Activated naive CD8-positive, alpha-beta T cell (primary cell): ENCODE results near the gene KRTAP10-2.
A peak's percentile ranks its signal among the peaks of the same experiment; 100 is the strongest.
"Not testable (repeated sequence)": the region's sequence is repeated elsewhere in the genome, so short reads cannot be mapped to it uniquely, and the experiment has no call there.

ENCODE experiments used
- H3K27ac Mint-ChIP-seq: one replicate; pipeline ENCODE4 v1.8.0; 2021; ENCODE audit warnings: mixed read lengths
- H3K27me3 Mint-ChIP-seq: one replicate; pipeline ENCODE4 v1.8.0; 2021; ENCODE audit warnings: mixed read lengths
- H3K36me3 Mint-ChIP-seq: one replicate; pipeline ENCODE4 v1.8.0; 2021; ENCODE audit warnings: mixed read lengths
- H3K4me1 Mint-ChIP-seq: one replicate; pipeline ENCODE4 v1.8.0; 2021; ENCODE audit warnings: low read depth, mixed read lengths
- H3K4me3 Mint-ChIP-seq: one replicate; pipeline ENCODE4 v1.8.0; 2021; ENCODE audit warnings: mild to moderate bottlenecking, mixed read lengths
- H3K9me3 Mint-ChIP-seq: one replicate; pipeline ENCODE4 v1.8.0; 2021; ENCODE audit warnings: low read depth, mixed read lengths

Gene KRTAP10-2

DNA sequence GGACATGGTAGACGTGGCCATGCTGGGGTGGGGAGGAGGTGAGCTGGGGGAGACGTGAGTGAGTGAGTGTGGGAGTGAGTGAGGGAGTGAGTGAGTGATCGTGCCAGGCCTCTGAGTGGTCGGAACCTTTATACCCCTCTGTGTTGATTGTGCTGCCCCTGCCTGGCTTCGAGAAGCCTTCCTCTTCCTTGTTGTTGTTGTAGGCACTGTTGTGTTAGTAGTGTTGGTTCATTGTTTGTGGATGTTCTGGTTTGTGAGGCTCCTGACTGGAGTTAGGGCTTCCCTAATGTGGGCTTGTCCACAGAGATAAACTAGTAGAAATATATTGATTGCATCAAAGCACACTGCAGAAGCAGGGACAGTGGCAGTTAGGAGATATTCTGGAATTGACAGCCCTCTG is 7.4 kb upstream of the KRTAP10-2 start, which contains the start of gene KRTAP10-3:
TSS of gene KRTAP10-3 (minus strand) at position 101 of the 400 bp plus-strand sequence. CDS start at position 21, 80 bp downstream.
- no peaks in the 10 kb centered on the region for H3K4me1 Mint-ChIP-seq
- H3K27ac Mint-ChIP-seq = no peak within 1 kb of the TSS
- H3K36me3 Mint-ChIP-seq = peaks cover 8% of the 10 kb centered on the region
- peaks cover 11% of the 10 kb centered on the region for H3K9me3 Mint-ChIP-seq
- no peak within 1 kb of the TSS for H3K4me3 Mint-ChIP-seq
- H3K27me3 Mint-ChIP-seq = no peaks in the 10 kb centered on the region

DNA sequence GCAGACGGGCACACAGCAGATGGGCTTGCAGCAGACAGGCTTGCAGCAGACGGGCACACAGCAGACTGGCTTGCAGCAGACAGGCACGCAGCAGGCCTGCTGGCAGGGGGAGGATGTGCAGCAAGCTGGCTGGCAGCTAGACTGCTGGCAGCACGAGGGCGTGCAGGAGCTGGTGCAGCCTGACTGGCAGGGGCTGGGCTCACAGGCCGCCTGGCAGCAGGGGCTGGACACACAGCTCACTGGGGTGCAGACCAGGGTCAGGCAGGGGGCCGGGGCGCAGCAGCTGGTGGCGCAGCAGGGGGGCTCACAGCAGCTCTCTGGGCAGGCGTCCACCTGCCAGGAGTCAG is 7.0 kb upstream of the KRTAP10-2 start:
- H3K9me3 Mint-ChIP-seq = peaks cover 13% of the 10 kb centered on the region
- H3K4me3 Mint-ChIP-seq, H3K27me3 Mint-ChIP-seq, H3K4me1 Mint-ChIP-seq, H3K27ac Mint-ChIP-seq: not testable (repeated sequence)
- peaks cover 10% of the 10 kb centered on the region for H3K36me3 Mint-ChIP-seq

DNA sequence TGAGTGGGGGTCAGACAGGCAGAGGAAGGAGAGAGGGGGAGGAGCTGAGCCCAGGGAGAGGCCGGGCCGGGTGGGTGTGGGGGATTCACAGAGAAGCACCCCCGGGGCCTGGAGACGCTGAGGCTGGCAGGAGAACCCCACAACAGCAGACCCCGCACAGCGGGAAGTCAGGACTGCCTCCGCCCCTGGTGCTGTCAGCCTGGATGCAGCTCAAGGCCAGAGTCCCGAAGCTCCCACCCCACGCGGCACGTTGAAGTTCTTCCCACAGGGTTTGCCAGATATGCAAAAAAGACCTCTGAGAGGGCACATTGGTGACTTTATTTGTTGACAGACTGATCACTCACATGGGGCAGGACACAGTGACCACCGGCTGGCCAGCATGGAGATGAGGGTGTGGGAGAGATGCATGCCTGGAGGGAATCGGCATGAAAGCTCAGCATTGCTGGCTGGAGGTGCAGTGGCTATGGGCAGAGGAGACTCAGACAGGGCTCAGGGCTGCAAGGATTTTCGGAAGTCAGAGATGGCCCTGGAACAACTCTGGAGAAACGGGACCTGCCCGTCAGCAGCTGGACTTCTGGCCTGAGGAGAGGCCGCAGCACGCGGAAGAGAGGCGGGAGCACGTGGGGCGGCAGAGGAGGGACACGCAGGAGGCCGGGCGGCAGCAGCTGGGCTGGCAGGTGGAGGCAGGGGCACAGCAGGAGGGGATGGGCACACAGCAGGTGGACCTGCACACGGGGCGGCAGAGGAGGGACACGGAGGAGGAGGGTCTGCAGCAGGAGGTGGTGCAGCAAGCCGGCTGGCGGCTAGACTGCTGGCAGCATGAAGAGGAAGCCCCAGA is 6.4 kb upstream of the KRTAP10-2 start:
- no peak overlapping the region for H3K27ac Mint-ChIP-seq
- H3K27me3 Mint-ChIP-seq = no peaks in the 10 kb centered on the region
- peaks cover 12% of the 10 kb centered on the region for H3K36me3 Mint-ChIP-seq
- no peak overlapping the region for H3K4me3 Mint-ChIP-seq
- peaks cover 14% of the 10 kb centered on the region for H3K9me3 Mint-ChIP-seq
- no peaks in the 10 kb centered on the region for H3K4me1 Mint-ChIP-seq

DNA sequence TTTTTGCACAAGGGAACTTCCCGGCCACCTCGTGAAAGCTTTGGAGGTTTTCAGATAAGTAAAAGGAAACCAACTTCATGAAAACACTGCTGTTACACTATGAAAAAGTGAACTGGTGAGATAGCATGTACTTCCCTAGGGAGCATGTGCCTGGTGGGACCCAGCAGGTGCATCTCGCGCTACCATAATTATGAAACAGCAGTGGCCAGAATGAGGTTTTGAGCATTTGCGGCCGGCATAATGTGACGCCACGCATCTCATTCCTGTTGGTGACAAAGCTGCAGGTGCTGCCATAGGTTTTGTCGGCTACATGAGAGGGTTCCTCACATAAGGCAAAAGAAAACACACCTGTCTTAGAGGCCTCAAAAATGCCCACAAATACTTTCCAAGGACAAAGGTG is 5.6 kb upstream of the KRTAP10-2 start:
- H3K9me3 Mint-ChIP-seq = peaks cover 14% of the 10 kb centered on the region
- H3K4me3 Mint-ChIP-seq = no peak overlapping the region
- H3K27ac Mint-ChIP-seq = no peak overlapping the region
- no peaks in the 10 kb centered on the region for H3K4me1 Mint-ChIP-seq
- H3K27me3 Mint-ChIP-seq = no peaks in the 10 kb centered on the region
- peaks cover 12% of the 10 kb centered on the region for H3K36me3 Mint-ChIP-seq

DNA sequence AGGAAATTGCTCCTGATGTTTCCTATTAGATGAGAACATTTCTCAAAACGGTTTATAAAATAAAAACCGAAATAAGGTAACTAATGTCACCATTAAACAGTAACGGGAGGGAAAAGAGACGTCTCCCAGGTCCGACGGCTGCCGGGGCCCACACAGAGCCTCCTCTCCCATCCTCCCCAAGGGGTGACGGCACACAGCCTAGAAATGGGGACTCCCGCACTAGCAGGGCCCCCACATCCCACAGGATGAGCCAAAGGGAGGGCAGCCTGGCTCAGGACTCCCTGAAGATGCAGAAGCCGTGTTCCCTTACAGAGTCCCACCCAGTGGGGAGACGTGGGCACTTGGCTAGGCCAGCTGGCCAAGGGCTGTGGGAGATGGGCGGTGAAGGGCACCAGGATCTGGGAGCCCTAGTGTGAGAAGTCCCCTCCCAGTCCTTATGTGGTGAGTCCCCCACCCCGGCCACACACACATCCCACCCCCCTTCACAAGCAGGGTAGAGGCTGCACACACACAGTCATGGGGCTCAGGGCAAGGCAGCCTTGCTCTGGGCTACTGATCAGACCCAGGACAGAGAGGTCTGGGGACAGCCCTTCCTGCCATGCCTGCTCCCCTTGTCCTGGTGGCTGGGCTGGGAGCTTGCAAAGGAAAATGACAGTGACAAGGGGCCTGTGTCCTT is 4.0 kb upstream of the KRTAP10-2 start:
- no peak overlapping the region for H3K27ac Mint-ChIP-seq
- no peaks in the 10 kb centered on the region for H3K27me3 Mint-ChIP-seq
- H3K4me1 Mint-ChIP-seq = peaks cover 3% of the 10 kb centered on the region
- H3K9me3 Mint-ChIP-seq = peaks cover 9% of the 10 kb centered on the region
- peaks cover 9% of the 10 kb centered on the region for H3K36me3 Mint-ChIP-seq
- H3K4me3 Mint-ChIP-seq = no peak overlapping the region

DNA sequence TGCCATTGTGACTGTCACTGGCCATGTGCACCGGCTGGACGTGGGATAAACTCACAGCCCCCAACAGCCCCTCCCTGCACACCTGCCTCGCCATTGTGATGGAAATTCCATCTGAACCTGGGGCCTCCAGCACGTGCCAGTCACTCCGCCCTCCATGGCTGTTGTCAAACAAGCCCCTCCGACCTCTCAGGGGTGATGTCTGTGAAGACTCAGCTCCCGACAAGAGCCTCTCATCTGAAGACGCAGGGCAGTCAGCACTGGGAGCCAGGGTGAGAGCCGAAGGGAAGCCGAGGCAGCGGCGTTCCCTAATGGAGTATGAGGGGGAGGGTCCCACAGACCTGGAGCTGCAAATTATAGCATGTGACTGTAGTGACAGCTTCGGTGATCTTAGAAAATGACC is 1.4 kb upstream of the KRTAP10-2 start:
- H3K27ac Mint-ChIP-seq = no peak overlapping the region

DNA sequence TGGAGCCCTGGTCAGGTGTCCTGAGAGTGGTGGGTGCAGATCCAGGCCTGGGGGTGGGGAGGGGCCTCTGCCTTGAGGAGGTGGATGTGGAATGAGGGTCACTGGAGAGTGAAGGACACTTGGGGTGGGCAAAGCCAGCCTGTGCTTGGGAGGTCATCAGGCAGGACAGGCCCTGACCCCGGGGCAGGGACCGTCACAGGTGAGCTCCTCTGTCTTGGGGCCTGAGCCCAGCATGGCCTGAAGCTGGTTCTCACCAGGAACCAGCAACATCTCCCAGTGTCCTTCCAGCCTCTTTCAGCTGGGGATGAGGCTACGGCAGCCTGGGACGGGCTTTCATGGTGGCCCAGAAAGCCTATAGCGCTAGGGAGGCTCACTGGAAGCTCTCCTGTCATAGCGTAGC is 831 bp upstream of the KRTAP10-2 start:
- Mint-ChIP-seq H3K4me1 (peaks cover 27% of the 10 kb centered on the region), H3K27me3 (no peaks in the 10 kb centered on the region), H3K9me3 (peaks cover 12% of the 10 kb centered on the region), H3K36me3 (peaks cover 11% of the 10 kb centered on the region), H3K27ac (no peak overlapping the region), H3K4me3 (no peak overlapping the region)

More for the DNA sequence above, 1.4 kb upstream of the KRTAP10-2 start:
- peaks cover 22% of the 10 kb centered on the region for H3K4me1 Mint-ChIP-seq
- H3K9me3 Mint-ChIP-seq = peaks cover 8% of the 10 kb centered on the region
- no peak overlapping the region for H3K4me3 Mint-ChIP-seq
- H3K27me3 Mint-ChIP-seq = no peaks in the 10 kb centered on the region
- peaks cover 9% of the 10 kb centered on the region for H3K36me3 Mint-ChIP-seq

DNA sequence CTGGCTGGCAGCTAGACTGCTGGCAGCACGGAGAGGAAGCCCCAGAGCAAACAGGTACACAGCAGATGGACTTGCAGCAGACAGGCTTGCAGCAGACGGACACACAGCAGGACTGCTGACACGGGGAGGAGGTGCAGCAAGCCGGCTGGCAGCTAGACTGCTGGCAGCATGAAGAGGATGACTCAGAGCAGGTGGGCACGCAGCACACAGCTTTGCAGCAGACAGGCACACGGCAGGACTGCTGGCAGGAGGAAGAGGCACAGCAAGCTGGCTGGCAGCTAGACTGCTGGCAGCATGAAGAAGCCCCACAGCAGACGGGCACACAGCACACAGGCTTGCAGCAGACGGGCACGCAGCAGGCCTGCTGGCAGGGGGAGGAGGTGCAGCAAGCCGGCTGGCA is 498 bp downstream of the KRTAP10-2 start:
- Mint-ChIP-seq H3K9me3 (peaks cover 19% of the 10 kb centered on the region), H3K27me3 (no peaks in the 10 kb centered on the region), H3K27ac (no peak overlapping the region), H3K36me3 (peaks cover 15% of the 10 kb centered on the region), H3K4me1 (peaks cover 33% of the 10 kb centered on the region), H3K4me3 (no peak overlapping the region)

DNA sequence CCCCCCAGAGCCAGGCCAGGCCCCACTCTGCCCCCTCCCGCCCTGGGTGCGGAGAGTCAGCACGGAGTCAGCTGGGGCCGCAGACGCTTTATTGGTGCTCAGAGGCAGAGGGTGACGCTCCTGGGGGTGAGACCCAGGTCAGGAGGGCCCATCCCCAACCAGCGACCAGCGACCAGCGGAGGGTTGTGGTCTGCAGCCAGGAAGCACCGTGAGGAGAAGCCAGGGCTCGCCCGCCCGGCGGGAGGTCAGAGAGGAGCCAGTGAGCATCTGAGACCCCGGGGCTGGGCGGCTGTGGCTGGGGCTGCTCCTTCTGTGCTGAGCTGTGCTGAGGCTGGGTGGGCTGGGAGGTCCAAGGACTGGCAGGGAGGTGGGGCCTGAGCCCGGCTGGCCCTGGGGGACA is 1.0 kb downstream of the KRTAP10-2 start:
- H3K4me3 Mint-ChIP-seq, H3K27ac Mint-ChIP-seq: not testable (repeated sequence)
- H3K36me3 Mint-ChIP-seq = peaks cover 20% of the 10 kb centered on the region

DNA sequence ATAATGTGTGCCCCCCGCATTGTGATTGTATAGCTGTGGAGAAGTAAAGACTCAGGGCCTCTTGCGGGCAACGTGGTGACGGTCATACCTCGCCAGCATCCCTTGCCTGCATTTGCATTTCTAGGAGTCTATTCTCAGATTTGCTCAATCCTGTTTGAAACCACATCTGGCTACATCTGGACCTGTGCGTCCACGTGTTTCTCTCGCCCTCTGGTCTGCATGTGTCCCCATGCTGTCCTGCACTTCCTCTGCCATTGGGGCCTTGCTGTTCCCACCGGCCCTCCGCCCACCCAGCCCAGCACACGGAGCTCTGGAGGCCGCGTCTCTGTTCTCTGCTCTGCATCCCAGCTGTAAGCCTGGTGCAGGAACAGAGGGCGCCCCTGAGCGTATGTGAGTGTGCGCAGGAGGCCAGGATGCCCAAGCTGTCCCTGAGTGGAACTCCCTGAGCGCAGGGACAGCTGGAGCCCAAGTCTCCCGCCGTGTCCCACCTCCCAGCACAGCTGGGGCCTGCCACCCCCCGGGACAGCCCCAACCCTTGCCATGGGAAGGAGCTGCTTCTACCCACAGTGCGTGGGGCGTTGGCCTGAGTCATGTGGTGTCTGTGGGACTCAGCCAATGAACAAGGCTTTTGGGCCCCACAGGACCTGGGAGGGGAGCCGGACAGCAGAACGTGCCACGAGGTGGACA is 1.6 kb downstream of the KRTAP10-2 start:
- H3K4me1 Mint-ChIP-seq = peaks cover 33% of the 10 kb centered on the region
- H3K27me3 Mint-ChIP-seq = no peaks in the 10 kb centered on the region
- peaks cover 24% of the 10 kb centered on the region for H3K9me3 Mint-ChIP-seq
- H3K4me3 Mint-ChIP-seq = no peak overlapping the region
- no peak overlapping the region for H3K27ac Mint-ChIP-seq
- peaks cover 20% of the 10 kb centered on the region for H3K36me3 Mint-ChIP-seq

More for the DNA sequence above, 1.0 kb downstream of the KRTAP10-2 start:
- H3K27me3 Mint-ChIP-seq = not testable (repeated sequence)
- Mint-ChIP-seq H3K9me3 (peaks cover 24% of the 10 kb centered on the region), H3K4me1 (peaks cover 33% of the 10 kb centered on the region)

DNA sequence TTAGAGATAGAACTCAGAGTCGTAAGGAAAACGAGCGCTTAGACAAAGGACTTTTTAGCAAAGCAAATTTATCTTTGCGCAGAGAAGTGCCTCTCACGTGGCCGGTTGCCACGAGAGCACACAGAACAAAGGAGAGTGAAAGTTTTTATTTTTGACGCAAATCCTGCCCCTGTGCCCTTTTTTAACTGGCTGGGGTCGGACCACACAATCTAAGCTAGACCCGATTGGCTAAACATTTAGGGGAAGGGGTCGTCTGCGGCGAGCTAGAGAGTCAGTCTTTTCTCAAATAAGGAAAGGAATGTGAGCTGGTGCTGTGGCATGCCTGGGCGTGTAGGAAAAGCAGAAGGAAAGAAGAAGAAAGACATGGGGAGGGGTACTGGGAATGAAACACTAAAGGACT is 2.4 kb downstream of the KRTAP10-2 start:
- Mint-ChIP-seq H3K27ac (no peak overlapping the region), H3K4me3 (peak overlapping the region; percentile 80), H3K4me1 (peaks cover 33% of the 10 kb centered on the region), H3K36me3 (peaks cover 20% of the 10 kb centered on the region), H3K9me3 (peaks cover 24% of the 10 kb centered on the region), H3K27me3 (no peaks in the 10 kb centered on the region)

DNA sequence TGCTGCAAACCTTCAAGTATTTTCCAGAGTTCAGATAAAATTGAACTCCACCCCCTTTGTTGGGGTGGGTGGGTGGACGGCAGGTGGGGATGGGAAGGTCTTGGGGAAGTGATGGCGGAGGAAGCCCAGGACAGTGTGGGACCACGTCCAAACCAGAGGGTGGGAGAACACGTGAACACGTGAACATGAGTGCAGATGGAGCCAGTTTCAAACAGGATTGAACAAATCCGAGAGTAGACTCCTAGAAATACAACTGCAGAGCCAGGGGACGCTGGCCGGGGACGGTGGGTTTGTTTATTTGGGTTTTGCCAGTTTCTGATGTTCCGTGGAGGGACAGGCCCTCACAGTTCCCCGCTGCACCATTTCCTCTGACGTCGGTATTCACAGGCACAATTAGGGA is 2.9 kb downstream of the KRTAP10-2 start:
- peak overlapping the region; percentile 80 for H3K4me3 Mint-ChIP-seq

DNA sequence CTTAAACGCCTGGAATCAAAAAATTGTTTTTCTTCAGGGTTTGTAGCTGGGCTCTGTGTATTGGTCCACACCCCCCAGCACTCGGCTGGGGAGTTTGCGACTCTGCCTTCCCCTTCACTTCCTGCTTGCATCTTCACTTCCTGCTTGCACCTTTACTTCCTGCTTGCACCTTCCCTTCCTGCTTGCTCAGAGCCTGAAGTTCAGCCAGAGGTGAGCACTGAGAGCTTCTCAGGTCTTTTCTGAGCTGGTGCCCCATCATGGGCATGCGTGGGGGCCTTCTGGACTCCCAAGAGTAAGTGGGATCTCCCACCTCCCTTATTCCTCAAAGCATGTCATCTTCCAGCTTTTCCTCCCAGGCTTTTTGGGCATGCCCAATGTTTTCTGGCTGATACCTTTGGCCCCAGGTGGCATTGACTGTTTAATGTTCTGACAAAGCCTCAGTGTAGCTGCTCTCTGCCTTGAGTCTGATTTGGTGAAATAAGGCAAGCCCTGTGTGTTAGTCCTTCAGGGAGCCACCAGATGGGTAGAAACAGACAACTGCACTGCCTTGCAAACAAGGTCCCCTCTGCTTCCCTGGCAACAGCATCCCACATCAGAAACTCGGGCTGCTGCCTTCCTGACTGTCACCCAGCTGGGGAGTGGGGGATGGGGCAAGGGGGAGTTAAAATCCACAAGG is 3.5 kb downstream of the KRTAP10-2 start:
- Mint-ChIP-seq H3K27ac (peak overlapping the region; percentile 97), H3K4me1 (peaks cover 33% of the 10 kb centered on the region), H3K36me3 (peaks cover 15% of the 10 kb centered on the region), H3K9me3 (peaks cover 16% of the 10 kb centered on the region), H3K4me3 (peak overlapping the region; percentile 80), H3K27me3 (no peaks in the 10 kb centered on the region)

More for the DNA sequence above, 2.9 kb downstream of the KRTAP10-2 start:
- Mint-ChIP-seq H3K27me3 (no peaks in the 10 kb centered on the region), H3K27ac (peak overlapping the region; percentile 97), H3K4me1 (peaks cover 33% of the 10 kb centered on the region), H3K9me3 (peaks cover 22% of the 10 kb centered on the region), H3K36me3 (peaks cover 18% of the 10 kb centered on the region)

DNA sequence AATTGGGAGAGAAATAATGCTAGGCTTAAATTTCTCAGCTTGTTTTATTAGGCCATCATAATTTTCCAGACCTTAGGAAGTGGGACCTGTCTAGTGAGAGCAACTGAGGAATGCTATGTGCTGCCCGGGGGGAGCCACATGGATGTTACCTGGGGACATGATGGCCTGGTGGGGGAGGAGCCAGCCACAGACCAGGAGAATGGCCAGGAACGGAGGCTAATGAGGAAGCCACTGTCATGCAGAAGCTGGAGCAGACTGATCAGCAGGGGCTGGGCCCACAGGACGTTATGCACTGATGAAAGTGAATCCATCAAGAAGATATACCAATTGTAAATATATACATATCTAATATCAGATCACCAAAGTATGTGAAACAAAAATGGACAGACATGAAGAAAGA is 6.7 kb downstream of the KRTAP10-2 start:
- peaks cover 16% of the 10 kb centered on the region for H3K9me3 Mint-ChIP-seq
- no peak overlapping the region for H3K4me3 Mint-ChIP-seq
- peaks cover 11% of the 10 kb centered on the region for H3K36me3 Mint-ChIP-seq
- H3K27me3 Mint-ChIP-seq = no peaks in the 10 kb centered on the region
- peaks cover 29% of the 10 kb centered on the region for H3K4me1 Mint-ChIP-seq
- H3K27ac Mint-ChIP-seq = no peak overlapping the region
